Measurements from ENCODE around the gene DIAPH3.

DIAPH3 gene

GRCh38 chr13:59856281-59856810 is 307.4 kb downstream of the DIAPH3 start:
- no peak for FAIRE-seq

- no peak for FAIRE-seq
Observed at GRCh38 chr13:59846845-59847620, 316.7 kb downstream of the DIAPH3 start.

DNA sequence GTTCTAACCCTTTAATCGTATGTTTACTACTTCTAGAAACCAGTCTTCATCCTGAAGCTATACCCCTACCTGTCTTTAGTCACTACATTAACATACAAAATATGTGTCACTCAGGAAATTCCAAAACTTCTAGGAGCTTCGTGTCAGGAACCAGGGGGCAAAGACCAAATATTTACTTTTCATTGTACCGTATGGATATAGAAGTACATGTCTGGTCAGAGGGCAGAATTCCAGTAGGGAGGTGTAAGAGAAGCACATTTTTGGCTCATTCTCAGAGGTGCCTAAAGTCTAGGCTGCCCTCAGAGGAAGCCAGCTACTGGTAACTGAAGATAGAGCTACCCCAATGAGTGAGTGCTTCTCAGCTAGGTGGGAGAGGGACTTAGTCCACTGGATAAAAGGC is 320.7 kb downstream of the DIAPH3 start:
- FAIRE-seq, result no peak

- FAIRE-seq, result no peak
Observed at GRCh38 chr13:59842507-59842906, 321.2 kb downstream of the DIAPH3 start.

GRCh38 chr13:59839186-59839585 is 324.5 kb downstream of the DIAPH3 start:
- peak; percentile 15 for FAIRE-seq

DNA sequence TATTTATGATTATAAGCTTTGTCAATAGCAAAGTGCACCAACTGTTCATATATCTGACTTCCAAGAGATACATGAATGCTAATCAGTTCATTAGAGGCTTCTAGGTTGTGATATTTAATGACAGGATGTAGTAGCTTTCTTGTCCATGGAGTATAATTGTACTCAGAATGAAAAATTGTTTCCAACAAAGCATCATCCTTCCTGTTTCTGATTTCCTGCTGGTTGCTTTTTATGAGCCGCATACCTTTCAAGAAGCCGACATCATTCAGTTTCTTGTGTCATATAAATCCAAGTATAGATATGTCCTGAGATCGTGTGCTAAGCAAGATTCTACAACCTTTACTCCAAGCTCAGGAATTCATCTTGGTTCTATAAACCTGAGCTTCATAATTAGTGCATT is 326.6 kb downstream of the DIAPH3 start:
- no peak for FAIRE-seq

GRCh38 chr13:59835569-59835968 is 328.2 kb downstream of the DIAPH3 start:
- no peak for FAIRE-seq

DNA sequence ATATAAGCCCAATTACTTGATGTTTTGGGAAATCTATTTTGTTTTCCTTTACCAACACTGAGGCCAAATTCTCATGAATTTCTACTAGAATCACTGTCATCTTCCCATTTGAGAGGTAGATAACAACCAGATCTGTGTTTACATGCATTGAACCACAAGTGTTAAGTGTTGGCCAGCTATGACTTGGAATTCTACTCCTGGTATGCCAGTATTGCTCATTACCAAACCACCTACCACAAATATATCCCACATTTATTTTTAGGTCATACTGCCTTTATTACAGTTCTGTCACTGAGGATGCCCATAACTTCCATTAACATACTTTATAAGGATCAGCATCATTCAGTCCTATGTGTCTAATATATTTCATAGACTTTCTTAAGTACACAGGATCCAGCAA is 328.9 kb downstream of the DIAPH3 start:
- no peak for FAIRE-seq

DNA sequence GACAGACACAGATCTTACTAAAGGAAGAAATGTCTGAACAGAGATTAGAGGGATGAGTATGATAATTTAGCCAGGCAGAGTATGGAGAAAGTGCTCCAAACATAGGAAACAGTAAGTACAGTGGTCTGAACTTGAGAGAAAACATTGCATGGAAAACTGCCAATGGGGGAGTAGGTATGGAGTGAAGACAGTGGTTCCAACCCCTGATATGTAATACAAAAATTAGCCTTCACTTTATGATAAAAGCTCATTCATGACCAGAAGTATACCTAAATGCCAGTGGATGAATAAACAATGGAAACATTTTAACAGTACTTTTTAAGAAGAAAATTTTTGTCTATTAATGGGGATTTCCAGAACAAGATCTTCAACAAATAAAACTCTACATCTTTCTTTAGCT is 334.0 kb downstream of the DIAPH3 start:
- no peak for FAIRE-seq

DNA sequence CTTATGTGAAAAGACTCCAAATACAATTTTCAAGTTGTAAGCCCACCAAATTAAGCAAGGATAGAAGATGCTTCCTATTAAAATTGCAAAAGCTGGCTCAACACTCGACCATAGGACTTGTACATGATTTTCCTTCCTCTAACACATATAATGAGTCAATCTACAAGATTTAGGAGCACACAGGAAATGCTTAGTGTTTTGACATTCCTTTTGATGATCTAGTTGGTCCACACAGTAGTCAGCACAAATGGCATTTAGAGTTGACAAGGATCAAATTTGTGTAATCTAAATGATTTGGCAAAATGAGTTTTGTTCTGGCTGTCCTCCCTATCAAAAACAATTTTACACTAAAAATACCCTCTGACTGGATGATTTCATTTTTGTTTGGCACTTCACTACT is 340.2 kb downstream of the DIAPH3 start:
- FAIRE-seq, result no peak

DNA sequence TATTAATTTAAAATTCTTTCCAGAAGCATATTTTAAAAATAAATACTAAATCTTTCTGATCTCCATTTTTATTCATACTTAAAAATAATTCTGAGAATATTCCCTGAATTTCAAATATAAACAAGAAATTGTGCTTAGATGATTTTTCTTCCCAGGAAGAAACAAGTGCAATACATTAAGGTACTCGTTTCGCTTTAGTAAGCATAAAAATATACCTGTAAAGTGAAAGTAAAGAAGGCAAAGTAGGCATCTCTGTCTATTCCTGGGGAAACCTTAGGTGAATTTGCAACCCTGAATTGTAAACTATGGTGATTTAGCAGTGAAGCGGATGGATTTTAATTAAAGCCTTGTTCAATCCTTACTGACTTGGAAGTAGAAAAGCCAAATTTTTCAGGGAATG is 354.2 kb downstream of the DIAPH3 start:
- FAIRE-seq, result no peak

- FAIRE-seq, result peak; percentile 74
Observed at GRCh38 chr13:59806801-59807200, 356.9 kb downstream of the DIAPH3 start.

DNA sequence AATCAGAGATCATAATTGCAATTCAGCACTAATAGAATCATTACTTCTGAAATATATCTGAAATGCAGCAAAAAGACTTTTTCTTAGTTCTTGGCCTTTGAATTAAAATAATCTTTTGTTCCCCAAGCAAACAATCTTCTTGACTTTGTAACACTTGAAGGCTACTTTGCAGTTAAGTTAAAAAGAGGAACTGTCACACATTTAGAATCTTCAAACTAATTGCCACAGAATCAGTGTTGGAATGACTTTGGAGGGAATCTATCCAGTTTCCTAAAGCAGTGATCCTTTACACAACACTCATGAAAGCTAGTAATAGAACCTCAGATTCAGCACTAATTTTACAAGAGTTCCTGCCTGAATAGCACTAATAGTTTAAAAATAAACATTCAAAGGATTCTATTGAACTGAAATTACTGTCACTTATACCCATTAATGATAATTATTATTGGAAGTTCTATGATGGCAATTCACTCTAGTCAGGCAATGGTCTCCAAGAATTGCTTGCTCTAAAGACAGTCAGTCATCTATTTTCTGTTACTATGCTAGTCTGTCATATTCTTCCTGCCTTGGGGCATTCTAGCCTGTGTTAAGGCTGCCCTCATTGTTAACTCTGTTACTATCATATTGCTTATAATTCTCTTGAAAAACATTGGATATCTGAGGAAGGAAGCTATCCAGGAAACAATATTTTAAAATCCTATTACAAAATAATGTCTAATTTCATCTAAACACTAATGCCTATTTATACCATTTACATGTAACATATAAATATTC is 362.4 kb downstream of the DIAPH3 start:
- no peak for FAIRE-seq

DNA sequence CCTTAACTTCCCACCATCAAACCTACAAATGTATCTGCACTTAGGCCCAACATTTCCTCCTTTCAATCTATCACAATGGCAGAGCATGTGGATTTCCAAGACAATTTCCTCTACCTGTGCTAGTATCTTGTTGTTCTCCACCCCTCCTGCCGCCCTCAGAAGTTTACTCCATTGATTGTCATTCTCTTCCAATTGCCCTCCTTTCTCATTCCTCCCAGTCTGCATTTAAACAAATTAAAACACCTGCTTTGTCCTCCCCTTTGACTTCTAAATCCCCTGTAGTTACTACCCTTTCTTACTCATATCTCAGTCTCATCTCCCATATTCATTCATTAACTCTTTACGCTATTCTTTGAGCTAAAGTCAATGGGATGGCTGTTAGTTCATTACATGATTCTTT is 370.6 kb downstream of the DIAPH3 start:
- no peak for FAIRE-seq

- peak; percentile 65 for FAIRE-seq
Observed at GRCh38 chr13:59790626-59791025, 373.1 kb downstream of the DIAPH3 start.

GRCh38 chr13:59789558-59789957 is 374.2 kb downstream of the DIAPH3 start:
- no peak for FAIRE-seq

DNA sequence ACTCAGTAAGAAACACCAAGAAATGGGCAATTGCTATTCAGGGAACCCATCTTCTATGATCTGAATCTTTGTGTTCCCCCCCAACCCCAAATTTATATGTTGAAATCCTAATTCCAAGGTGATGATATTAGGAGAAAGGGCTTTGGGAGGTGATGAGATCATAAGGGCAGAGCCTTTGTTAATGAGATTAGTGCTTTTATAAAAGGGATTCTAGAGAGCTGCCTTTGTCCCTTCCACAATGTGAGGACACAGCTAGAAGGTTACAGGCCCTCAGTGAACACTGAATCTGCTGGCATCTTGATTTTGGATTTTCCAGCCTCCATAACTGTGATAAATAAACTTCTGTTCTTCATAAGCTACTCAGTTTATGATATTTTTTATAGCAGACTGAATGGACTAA is 376.0 kb downstream of the DIAPH3 start:
- FAIRE-seq, result no peak

DNA sequence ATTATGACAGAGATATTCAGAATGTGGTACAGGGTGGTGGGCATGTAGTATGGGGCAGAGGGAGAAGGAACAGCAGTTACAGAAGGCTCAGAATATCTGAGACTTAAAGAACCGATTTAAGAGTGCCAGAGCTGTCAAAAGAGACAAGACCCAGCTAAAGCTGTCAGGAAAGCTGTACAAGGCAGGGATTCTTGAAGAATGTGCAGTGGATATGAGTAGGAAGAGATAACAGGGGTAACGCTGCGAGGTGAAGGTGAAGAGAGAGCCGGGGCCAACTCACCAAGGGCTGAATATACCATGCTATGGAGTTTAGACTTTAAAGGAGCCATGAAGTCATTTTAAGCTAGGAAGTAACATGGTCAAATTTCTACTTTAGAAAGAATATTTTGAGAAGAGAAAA is 381.0 kb downstream of the DIAPH3 start:
- no peak for FAIRE-seq

- no peak for FAIRE-seq
Observed at GRCh38 chr13:59780058-59780457, 383.7 kb downstream of the DIAPH3 start.

DNA sequence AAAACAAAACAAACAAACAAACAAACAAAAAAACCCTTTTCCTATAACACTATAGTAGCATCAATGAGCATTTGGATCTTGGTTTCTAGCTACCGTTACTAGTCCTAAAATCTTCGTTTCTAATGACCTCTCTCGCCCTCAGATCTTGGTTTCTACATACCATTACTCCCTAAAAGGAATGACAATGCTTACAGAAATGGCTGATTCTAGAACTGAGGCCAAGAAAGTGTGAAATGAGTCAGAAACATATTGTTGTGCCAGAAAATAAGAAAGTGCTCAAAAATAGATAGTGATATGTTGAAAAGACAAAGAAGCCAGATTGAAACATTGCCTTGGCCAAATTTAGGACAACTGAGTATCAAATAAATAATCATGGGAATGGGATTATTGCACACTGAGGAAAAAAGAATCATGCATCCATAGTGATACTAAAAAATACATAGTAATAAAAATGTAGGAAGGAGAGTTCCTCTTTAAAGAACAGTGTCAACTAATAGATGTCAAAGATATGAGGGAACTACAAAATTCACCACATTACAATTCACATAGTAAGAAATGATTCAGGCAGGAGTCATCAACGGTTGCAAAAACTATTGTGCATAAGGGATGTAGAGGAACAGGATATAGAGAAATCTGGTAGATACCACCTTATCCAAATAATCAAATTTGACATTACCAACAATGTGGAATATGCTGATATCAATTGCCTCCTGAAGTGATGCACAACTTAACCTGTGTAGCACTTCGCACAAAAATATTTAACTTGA is 386.6 kb downstream of the DIAPH3 start:
- no peak for FAIRE-seq

DNA sequence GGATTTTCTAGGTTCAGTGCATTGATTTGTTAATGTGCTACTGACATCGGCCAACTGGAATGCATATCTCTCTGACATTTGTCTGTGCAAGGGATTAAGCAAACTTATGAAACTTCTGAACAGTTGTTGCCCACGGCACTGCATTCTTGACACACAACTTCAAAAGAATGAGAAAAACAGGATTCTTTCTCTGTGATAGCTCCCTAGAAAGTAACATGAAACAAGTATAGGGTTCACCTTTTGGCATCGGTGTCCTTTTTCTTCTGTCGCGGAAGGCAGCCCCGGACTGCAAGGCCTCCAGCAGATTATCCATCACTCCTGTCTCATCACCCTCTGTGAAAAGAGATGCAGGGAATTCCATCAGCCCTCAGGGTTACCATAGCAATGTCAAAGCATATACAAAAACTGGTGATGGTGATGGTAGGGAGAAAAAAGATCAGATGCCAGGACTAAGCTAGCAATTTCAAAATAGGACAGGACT is 389.2 kb downstream of the DIAPH3 start:
- FAIRE-seq, result no peak

GRCh38 chr13:59771272-59771671 is 392.5 kb downstream of the DIAPH3 start:
- FAIRE-seq, result peak; percentile 89

DNA sequence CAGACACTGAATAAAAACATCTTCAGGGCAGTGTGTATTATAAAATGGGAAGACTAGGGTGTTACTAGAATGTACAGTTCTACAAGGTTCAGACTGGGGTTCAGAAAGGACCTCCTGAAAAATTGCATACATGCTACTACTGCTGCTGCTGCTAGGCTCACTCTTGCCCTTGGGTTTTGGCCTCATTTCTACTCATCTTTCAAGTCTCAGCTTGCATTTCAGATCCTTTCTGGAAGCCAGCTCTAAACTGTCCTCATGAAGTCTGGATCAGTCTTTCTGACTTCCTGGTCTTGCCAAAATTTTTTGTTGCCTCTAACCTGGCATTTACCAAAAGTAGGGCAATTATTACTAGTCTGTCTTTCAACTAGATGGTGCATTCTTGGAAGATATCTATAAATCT is 393.3 kb downstream of the DIAPH3 start:
- FAIRE-seq, result no peak

All from endometrium (tissue), 2 donors.